K562 (cell line): ENCODE measurements around the gene PDIA4. TPM values are rescaled to one million over a fixed set of nuclear protein-coding genes. Genes with fewer than 3 reads are reported as not detected.

Source experiments
- BCL6 ChIP-seq: fragments of 250-450 bp; sonication (Bioruptor Pico); IDR thresholded peaks from 2 replicates; pipeline ENCODE4 v1.4.0; 2020
- CBX3 ChIP-seq, 2 experiments: IDR thresholded peaks; 1 replicate in 1 of 2; 2 replicates in 1 of 2; pipeline ENCODE4 v1.6.1; 2012; ENCODE audit warnings: inconsistent platforms in 2 of 2, low read length in 2 of 2, borderline replicate concordance in 1 of 2, control low read depth in 1 of 2
- NR1H2 ChIP-seq: sonication (generic); formaldehyde crosslinking; IDR thresholded peaks from 2 replicates; pipeline ENCODE4 v1.4.0; 2020; ENCODE audit warnings: mild to moderate bottlenecking, missing genetic modification reagents
- RAD21 ChIP-seq, 2 experiments: fragments of 250-450 bp in 1 of 2; fragments of 450-650 bp in 1 of 2; sonication (Bioruptor Pico) in 1 of 2; formaldehyde crosslinking in 1 of 2; IDR thresholded peaks in 1 of 2; conservative IDR thresholded peaks in 1 of 2; 2 replicates each; pipeline versions ENCODE4 v1.4.0 to v1.8.0; 2020 to 2022; ENCODE audit warnings: mild to moderate bottlenecking in 2 of 2, moderate library complexity in 1 of 2
- TAF9B ChIP-seq: fragments of 450-650 bp; IDR thresholded peaks from 2 replicates; pipeline ENCODE4 v1.6.1; 2018; ENCODE audit warnings: mild to moderate bottlenecking; ENCODE audit not compliant: partially characterized antibody
- TEAD1 ChIP-seq, 2 experiments: fragments of 450-650 bp in 1 of 2; sonication (generic) in 1 of 2; formaldehyde crosslinking; IDR thresholded peaks; 2 replicates each; pipeline versions ENCODE4 v1.4.0 to v1.8.0; 2020 to 2022; ENCODE audit warnings: mild to moderate bottlenecking in 2 of 2, missing genetic modification reagents in 1 of 2
- TGIF2 ChIP-seq: sonication (generic); formaldehyde crosslinking; IDR thresholded peaks from 2 replicates; pipeline ENCODE4 v1.8.1; 2022; ENCODE audit warnings: mild to moderate bottlenecking, missing genetic modification reagents, moderate library complexity
- ZFX ChIP-seq: sonication (generic); formaldehyde crosslinking; IDR thresholded peaks from 2 replicates; pipeline ENCODE4 v1.8.0; 2022; ENCODE audit warnings: mild to moderate bottlenecking, missing genetic modification reagents, moderate library complexity
- polyA plus RNA-seq, 8 experiments: library from polyadenylated mRNA; depleted of rRNA in 4 of 8; stranded (reverse) in 5 of 8; unstranded in 3 of 8; fragments of >200 nt; fragmentation: Nextera tagmentation in 2 of 8; fragmentation: Illumina TruSeq in 1 of 8; extraction: Ambion mirVana in 2 of 8; extraction: Trizol in 1 of 8; gene quantifications; 2 replicates each; pipeline versions ENCODE4 v1.2.1 to v1.2.3, GENCODE V29; 2011 to 2014; ENCODE audit warnings: inconsistent platforms in 1 of 8, missing spikeins in 1 of 8
- total RNA-seq, 7 experiments: library from RNA; depleted of rRNA in 6 of 7; stranded (reverse); fragments of >200 nt in 6 of 7; fragmentation: Illumina TruSeq in 2 of 7; extraction: Trizol in 2 of 7; gene quantifications; 2 replicates each; pipeline versions ENCODE4 v1.2.1 to v1.2.3, GENCODE V29; 2011 to 2021; ENCODE audit warnings: low replicate concordance in 1 of 7
- TF ChIP-seq, protein P1 (sequence below), 3 experiments: IDR thresholded peaks in 2 of 3; conservative IDR thresholded peaks in 1 of 3; 2 replicates each; pipeline ENCODE4 v1.5.1; 2011 to 2012; ENCODE audit warnings: low read length in 3 of 3, mild to moderate bottlenecking in 3 of 3, control low read depth in 2 of 3, improper control_type of control experiment in 1 of 3, inconsistent platforms in 1 of 3, low read depth in 1 of 3, mixed read lengths in 1 of 3, moderate library complexity in 1 of 3; ENCODE audit not compliant: insufficient read depth in 2 of 3
- TF ChIP-seq, protein P2 (sequence below): fragments of 200-800 bp; sonication (Bioruptor generic); IDR thresholded peaks from 2 replicates; pipeline ENCODE4 v1.6.1; 2016; ENCODE audit warnings: missing genetic modification characterization, missing compliant biosample characterization
- TF ChIP-seq, protein P3 (sequence below): fragments of 200-400 bp; formaldehyde crosslinking; IDR thresholded peaks from 2 replicates; pipeline ENCODE4 v1.6.1; 2017; ENCODE audit warnings: mild to moderate bottlenecking, low read depth, low read length, moderate library complexity
- TF ChIP-seq, protein P4 (sequence below): fragments of 450-650 bp; IDR thresholded peaks from 2 replicates; pipeline ENCODE4 v1.6.1; 2017; ENCODE audit warnings: antibody characterized with exemption, mild to moderate bottlenecking

PDIA4 gene
- total and polyA plus RNA-seq, 9 of the 15 experiments (the other 6 are each of a cell fraction or from before 2014, with no cell fraction given): 9.1 to 175 (median 146) TPM

DNA sequence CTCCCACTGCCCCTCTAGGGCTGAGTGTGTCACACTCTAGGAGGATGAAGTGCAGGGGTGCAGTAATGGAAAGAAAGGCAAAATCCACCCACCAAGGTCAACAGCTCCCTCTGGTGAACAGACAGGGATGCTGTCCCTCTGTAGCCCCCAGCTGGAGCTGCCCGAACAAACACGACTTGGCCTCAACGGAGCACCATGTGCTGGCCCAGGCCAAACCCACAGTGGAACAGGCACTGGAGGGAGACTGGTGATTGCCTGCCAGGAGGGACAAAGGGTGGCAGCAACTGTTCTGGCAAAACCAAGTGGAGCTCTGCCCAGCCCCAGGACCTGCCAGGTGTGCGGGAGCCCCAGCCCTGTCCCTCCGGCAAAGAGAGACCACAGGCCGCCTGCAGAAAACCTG lies 20.7 kb downstream of the PDIA4 start (continued):
- TF ChIP-seq CBX3 (IDR thresholded peaks at IDR 0.05; ENCODE audit: borderline replicate concordance in 1 of 2, low read length in 2 of 2): no peak
- TF ChIP-seq TGIF2 (CRISPR knock-in tag): no peak
- TF ChIP-seq, protein P1, sequence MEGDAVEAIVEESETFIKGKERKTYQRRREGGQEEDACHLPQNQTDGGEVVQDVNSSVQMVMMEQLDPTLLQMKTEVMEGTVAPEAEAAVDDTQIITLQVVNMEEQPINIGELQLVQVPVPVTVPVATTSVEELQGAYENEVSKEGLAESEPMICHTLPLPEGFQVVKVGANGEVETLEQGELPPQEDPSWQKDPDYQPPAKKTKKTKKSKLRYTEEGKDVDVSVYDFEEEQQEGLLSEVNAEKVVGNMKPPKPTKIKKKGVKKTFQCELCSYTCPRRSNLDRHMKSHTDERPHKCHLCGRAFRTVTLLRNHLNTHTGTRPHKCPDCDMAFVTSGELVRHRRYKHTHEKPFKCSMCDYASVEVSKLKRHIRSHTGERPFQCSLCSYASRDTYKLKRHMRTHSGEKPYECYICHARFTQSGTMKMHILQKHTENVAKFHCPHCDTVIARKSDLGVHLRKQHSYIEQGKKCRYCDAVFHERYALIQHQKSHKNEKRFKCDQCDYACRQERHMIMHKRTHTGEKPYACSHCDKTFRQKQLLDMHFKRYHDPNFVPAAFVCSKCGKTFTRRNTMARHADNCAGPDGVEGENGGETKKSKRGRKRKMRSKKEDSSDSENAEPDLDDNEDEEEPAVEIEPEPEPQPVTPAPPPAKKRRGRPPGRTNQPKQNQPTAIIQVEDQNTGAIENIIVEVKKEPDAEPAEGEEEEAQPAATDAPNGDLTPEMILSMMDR (IDR thresholded peaks at IDR 0.05 in 2 of 3, conservative IDR thresholded peaks at IDR 0.05 in 1 of 3; ENCODE audit: insufficient read depth in 2 of 3, low read depth in 1 of 3, low read length in 3 of 3): peak; percentile 59 to 66 (median 61)
- TF ChIP-seq, protein P2, sequence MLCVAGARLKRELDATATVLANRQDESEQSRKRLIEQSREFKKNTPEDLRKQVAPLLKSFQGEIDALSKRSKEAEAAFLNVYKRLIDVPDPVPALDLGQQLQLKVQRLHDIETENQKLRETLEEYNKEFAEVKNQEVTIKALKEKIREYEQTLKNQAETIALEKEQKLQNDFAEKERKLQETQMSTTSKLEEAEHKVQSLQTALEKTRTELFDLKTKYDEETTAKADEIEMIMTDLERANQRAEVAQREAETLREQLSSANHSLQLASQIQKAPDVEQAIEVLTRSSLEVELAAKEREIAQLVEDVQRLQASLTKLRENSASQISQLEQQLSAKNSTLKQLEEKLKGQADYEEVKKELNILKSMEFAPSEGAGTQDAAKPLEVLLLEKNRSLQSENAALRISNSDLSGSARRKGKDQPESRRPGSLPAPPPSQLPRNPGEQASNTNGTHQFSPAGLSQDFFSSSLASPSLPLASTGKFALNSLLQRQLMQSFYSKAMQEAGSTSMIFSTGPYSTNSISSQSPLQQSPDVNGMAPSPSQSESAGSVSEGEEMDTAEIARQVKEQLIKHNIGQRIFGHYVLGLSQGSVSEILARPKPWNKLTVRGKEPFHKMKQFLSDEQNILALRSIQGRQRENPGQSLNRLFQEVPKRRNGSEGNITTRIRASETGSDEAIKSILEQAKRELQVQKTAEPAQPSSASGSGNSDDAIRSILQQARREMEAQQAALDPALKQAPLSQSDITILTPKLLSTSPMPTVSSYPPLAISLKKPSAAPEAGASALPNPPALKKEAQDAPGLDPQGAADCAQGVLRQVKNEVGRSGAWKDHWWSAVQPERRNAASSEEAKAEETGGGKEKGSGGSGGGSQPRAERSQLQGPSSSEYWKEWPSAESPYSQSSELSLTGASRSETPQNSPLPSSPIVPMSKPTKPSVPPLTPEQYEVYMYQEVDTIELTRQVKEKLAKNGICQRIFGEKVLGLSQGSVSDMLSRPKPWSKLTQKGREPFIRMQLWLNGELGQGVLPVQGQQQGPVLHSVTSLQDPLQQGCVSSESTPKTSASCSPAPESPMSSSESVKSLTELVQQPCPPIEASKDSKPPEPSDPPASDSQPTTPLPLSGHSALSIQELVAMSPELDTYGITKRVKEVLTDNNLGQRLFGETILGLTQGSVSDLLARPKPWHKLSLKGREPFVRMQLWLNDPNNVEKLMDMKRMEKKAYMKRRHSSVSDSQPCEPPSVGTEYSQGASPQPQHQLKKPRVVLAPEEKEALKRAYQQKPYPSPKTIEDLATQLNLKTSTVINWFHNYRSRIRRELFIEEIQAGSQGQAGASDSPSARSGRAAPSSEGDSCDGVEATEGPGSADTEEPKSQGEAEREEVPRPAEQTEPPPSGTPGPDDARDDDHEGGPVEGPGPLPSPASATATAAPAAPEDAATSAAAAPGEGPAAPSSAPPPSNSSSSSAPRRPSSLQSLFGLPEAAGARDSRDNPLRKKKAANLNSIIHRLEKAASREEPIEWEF (CRISPR knock-in tag): no peak
- 0 out of 2 replicates have a peak, but pooled peaks have one; percentile 24 for TF ChIP-seq ZFX (CRISPR knock-in tag)
- TF ChIP-seq, protein P3, sequence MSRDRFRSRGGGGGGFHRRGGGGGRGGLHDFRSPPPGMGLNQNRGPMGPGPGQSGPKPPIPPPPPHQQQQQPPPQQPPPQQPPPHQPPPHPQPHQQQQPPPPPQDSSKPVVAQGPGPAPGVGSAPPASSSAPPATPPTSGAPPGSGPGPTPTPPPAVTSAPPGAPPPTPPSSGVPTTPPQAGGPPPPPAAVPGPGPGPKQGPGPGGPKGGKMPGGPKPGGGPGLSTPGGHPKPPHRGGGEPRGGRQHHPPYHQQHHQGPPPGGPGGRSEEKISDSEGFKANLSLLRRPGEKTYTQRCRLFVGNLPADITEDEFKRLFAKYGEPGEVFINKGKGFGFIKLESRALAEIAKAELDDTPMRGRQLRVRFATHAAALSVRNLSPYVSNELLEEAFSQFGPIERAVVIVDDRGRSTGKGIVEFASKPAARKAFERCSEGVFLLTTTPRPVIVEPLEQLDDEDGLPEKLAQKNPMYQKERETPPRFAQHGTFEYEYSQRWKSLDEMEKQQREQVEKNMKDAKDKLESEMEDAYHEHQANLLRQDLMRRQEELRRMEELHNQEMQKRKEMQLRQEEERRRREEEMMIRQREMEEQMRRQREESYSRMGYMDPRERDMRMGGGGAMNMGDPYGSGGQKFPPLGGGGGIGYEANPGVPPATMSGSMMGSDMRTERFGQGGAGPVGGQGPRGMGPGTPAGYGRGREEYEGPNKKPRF: no peak
- TF ChIP-seq RAD21 (CRISPR knock-in tag; conservative IDR thresholded peaks at IDR 0.05 in 1 of 2, IDR thresholded peaks at IDR 0.05 in 1 of 2): peak in 1 of 2 experiments; percentile 36; a peak in 2 of 4 replicates
- no peak for TF ChIP-seq TAF9B
- no peak for TF ChIP-seq BCL6 (CRISPR knock-in tag)
- no peak for TF ChIP-seq NR1H2 (CRISPR knock-in tag)
- TF ChIP-seq, protein P4, sequence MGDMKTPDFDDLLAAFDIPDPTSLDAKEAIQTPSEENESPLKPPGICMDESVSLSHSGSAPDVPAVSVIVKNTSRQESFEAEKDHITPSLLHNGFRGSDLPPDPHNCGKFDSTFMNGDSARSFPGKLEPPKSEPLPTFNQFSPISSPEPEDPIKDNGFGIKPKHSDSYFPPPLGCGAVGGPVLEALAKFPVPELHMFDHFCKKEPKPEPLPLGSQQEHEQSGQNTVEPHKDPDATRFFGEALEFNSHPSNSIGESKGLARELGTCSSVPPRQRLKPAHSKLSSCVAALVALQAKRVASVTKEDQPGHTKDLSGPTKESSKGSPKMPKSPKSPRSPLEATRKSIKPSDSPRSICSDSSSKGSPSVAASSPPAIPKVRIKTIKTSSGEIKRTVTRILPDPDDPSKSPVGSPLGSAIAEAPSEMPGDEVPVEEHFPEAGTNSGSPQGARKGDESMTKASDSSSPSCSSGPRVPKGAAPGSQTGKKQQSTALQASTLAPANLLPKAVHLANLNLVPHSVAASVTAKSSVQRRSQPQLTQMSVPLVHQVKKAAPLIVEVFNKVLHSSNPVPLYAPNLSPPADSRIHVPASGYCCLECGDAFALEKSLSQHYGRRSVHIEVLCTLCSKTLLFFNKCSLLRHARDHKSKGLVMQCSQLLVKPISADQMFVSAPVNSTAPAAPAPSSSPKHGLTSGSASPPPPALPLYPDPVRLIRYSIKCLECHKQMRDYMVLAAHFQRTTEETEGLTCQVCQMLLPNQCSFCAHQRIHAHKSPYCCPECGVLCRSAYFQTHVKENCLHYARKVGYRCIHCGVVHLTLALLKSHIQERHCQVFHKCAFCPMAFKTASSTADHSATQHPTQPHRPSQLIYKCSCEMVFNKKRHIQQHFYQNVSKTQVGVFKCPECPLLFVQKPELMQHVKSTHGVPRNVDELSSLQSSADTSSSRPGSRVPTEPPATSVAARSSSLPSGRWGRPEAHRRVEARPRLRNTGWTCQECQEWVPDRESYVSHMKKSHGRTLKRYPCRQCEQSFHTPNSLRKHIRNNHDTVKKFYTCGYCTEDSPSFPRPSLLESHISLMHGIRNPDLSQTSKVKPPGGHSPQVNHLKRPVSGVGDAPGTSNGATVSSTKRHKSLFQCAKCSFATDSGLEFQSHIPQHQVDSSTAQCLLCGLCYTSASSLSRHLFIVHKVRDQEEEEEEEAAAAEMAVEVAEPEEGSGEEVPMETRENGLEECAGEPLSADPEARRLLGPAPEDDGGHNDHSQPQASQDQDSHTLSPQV: no peak
- TF ChIP-seq TEAD1 (CRISPR knock-in tag; IDR thresholded peaks at IDR 0.05): no peak
